Immature natural killer cell (primary cell): ENCODE data around the gene RAB1A. TPM values are rescaled to one million over a fixed set of nuclear protein-coding genes. Genes with fewer than 3 reads are reported as not detected.

Experiments used
- DNase-seq, 3 donors: peaks; one replicate each; pipeline ENCODE4 v3.0.0; 2022; ENCODE audit warnings: mixed read lengths in 1 of 3
- H3K27ac Mint-ChIP-seq, 6 donors: one replicate each; pipeline ENCODE4 v1.8.0; 2020; ENCODE audit warnings: mixed read lengths in 6 of 6, mild to moderate bottlenecking in 5 of 6, inconsistent platforms in 4 of 6, moderate library complexity in 3 of 6
- H3K27me3 Mint-ChIP-seq, 3 donors: one replicate each; pipeline ENCODE4 v1.8.0; 2020 to 2021; ENCODE audit warnings: low read depth in 3 of 3, mild to moderate bottlenecking in 3 of 3, mixed read lengths in 3 of 3, moderate library complexity in 3 of 3, inconsistent platforms in 1 of 3
- H3K36me3 Mint-ChIP-seq, 3 donors: one replicate each; pipeline ENCODE4 v1.8.0; 2020; ENCODE audit warnings: mixed read lengths in 3 of 3, inconsistent platforms in 2 of 3, mild to moderate bottlenecking in 2 of 3
- H3K4me1 Mint-ChIP-seq, 2 donors: one replicate each; pipeline ENCODE4 v1.8.0; 2020; ENCODE audit warnings: inconsistent platforms in 2 of 2, mild to moderate bottlenecking in 2 of 2, mixed read lengths in 2 of 2, moderate library complexity in 1 of 2
- H3K4me3 Mint-ChIP-seq, 5 donors: one replicate each; pipeline ENCODE4 v1.8.0; 2020; ENCODE audit warnings: mild to moderate bottlenecking in 5 of 5, mixed read lengths in 5 of 5, inconsistent platforms in 3 of 5, moderate library complexity in 3 of 5
- H3K9me3 Mint-ChIP-seq, 6 donors: one replicate each; pipeline ENCODE4 v1.8.0; 2020; ENCODE audit warnings: mild to moderate bottlenecking in 6 of 6, mixed read lengths in 6 of 6, inconsistent platforms in 4 of 6, moderate library complexity in 3 of 6
- polyA plus RNA-seq, 3 donors: library from polyadenylated mRNA; unstranded; fragments of 300-500 nt; fragmentation: Illumina TruSeq; gene quantifications; one replicate each; pipeline ENCODE4 v1.2.3, GENCODE V29; 2021

RAB1A gene
- polyA plus RNA-seq, 3 donors from 2014 or later, result 32.7 to 84.7 (median 43.8) TPM

- peaks cover 10 to 14% of the 10 kb centered on the region in 2 donors for H3K4me1 Mint-ChIP-seq
- peaks cover 0 to 6% (median 5%) of the 10 kb centered on the region in 6 donors for H3K9me3 Mint-ChIP-seq
- peaks cover 0 to 2% (median 2%) of the 10 kb centered on the region in 3 donors for H3K27me3 Mint-ChIP-seq
- no peak for DNase-seq
- no peak overlapping the region for H3K4me3 Mint-ChIP-seq
- no peak overlapping the region for H3K27ac Mint-ChIP-seq
- H3K36me3 Mint-ChIP-seq, result peaks cover 8 to 20% (median 12%) of the 10 kb centered on the region in 3 donors
Observed at GRCh38 chr2:65043001-65043400, 86.9 kb downstream of the RAB1A start.

- H3K27ac Mint-ChIP-seq, result peak overlapping the region in 3 of 6 donors; percentile 10 to 55 (median 13)
- H3K9me3 Mint-ChIP-seq, result peaks cover 0 to 6% (median 5%) of the 10 kb centered on the region in 6 donors
- H3K36me3 Mint-ChIP-seq, result peaks cover 8 to 20% (median 12%) of the 10 kb centered on the region in 3 donors
- peak; percentile 73 to 78 (median 77) for DNase-seq
- H3K27me3 Mint-ChIP-seq, result peaks cover 0 to 3% (median 2%) of the 10 kb centered on the region in 3 donors
- peaks cover 10 to 14% of the 10 kb centered on the region in 2 donors for H3K4me1 Mint-ChIP-seq
- H3K4me3 Mint-ChIP-seq, result peak overlapping the region in 4 of 5 donors; percentile 6 to 74 (median 64)
Observed at GRCh38 chr2:65040400-65041261, 89.3 kb downstream of the RAB1A start.

GRCh38 chr2:65039640-65040039 is 90.3 kb downstream of the RAB1A start:
- Mint-ChIP-seq H3K4me1 (peaks cover 10 to 14% of the 10 kb centered on the region in 2 donors), H3K4me3 (peak overlapping the region in 1 of 5 donors; percentile 53), H3K27me3 (peaks cover 0 to 3% (median 2%) of the 10 kb centered on the region in 3 donors), H3K9me3 (peaks cover 0 to 6% (median 4%) of the 10 kb centered on the region in 6 donors), H3K36me3 (peaks cover 8 to 11% (median 10%) of the 10 kb centered on the region in 3 donors), H3K27ac (peak overlapping the region in 1 of 6 donors; percentile 56)
- no peak for DNase-seq

GRCh38 chr2:65037178-65037577 is 92.7 kb downstream of the RAB1A start:
- Mint-ChIP-seq H3K9me3 (no peaks in the 10 kb centered on the region), H3K4me1 (peaks cover 14 to 22% of the 10 kb centered on the region in 2 donors), H3K36me3 (peaks cover 0 to 4% (median 4%) of the 10 kb centered on the region in 3 donors), H3K27me3 (peaks cover 0 to 3% (median 2%) of the 10 kb centered on the region in 3 donors), H3K27ac (no peak overlapping the region), H3K4me3 (no peak overlapping the region)
- DNase-seq, result no peak

Other genes starting within 250 kb of the RAB1A start
- 10 to 100 TPM in 1 of 3 donors, 1 to 10 TPM in 2; 7.0 to 10.4 (median 8.2) TPM for gene SLC1A4, start 140.7 kb downstream of the RAB1A start, polyA plus RNA-seq
- 1 to 10 TPM; 5.8 to 8.6 (median 7.9) TPM for gene CEP68, start 73.7 kb downstream of the RAB1A start, polyA plus RNA-seq
- 100 to 1,000 TPM; 292 to 478 (median 422) TPM for gene ACTR2, start 97.7 kb upstream of the RAB1A start, polyA plus RNA-seq